D721Med (cell line): ENCODE results near the gene HELZ.

Experiments used
- DNase-seq: peaks from one replicate; pipeline ENCODE4 v3.0.0; 2011; ENCODE audit warnings: low spot score; ENCODE audit not compliant: insufficient read length
- FAIRE-seq: peaks from 2 replicates; lab custom pipeline; 2011; peaks lifted over from hg19 to GRCh38; lab: Jason Lieb, UNC
- TF ChIP-seq, protein P1 (sequence below): IDR thresholded peaks from 2 replicates; pipeline ENCODE4 v1.5.1; 2012; ENCODE audit warnings: mild to moderate bottlenecking, control low read depth; ENCODE audit not compliant: insufficient read depth; ENCODE audit errors: missing control alignments

Gene HELZ

DNA sequence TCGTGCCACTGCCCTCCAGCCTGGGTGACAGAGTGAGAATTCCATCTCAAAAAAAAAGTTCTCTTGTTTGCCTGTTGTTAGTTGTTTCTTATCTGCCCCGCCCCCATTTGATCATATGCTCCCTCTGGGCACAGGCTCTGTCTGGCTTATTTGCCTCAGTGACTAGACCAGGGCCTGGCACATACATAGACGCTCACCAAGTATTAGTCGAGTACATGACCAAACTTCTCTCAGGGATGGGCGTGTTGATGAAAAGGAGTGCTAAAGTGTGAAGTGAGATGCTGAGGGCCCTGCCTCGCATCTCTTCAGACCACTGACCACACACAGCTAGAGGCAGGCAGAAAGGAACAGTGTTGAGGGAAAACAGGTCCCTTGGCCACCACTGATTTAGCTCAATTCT lies 3.3 kb upstream of the HELZ start:
- DNase-seq (no peak), FAIRE-seq (no peak)
- TF ChIP-seq, protein P1, sequence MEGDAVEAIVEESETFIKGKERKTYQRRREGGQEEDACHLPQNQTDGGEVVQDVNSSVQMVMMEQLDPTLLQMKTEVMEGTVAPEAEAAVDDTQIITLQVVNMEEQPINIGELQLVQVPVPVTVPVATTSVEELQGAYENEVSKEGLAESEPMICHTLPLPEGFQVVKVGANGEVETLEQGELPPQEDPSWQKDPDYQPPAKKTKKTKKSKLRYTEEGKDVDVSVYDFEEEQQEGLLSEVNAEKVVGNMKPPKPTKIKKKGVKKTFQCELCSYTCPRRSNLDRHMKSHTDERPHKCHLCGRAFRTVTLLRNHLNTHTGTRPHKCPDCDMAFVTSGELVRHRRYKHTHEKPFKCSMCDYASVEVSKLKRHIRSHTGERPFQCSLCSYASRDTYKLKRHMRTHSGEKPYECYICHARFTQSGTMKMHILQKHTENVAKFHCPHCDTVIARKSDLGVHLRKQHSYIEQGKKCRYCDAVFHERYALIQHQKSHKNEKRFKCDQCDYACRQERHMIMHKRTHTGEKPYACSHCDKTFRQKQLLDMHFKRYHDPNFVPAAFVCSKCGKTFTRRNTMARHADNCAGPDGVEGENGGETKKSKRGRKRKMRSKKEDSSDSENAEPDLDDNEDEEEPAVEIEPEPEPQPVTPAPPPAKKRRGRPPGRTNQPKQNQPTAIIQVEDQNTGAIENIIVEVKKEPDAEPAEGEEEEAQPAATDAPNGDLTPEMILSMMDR, result no peak

DNA sequence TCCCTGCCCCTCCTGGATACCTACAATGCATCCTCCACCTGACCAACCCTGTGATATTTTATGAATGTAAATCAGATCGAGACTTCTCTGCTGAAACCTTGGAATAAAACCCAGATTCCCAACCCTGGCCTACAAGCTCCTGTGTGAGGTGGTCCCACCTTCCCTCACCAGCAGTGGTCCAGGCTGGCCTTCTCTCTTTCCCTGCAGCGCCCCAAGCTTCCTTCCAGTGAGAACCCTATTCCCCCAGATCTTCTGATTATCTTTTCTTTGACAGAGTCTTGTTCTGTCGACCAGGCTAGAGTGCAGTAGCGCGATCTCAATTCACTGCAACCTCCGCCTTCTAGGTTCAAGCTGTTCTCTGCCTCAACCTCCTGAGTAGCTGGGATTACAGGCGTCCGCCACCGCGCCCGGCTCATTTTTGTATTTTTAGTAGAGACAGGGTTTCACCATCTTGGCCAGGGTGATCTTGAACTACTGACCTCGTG lies 2.5 kb upstream of the HELZ start:
- DNase-seq (no peak), FAIRE-seq (no peak)
- TF ChIP-seq, protein P1, result no peak

DNA sequence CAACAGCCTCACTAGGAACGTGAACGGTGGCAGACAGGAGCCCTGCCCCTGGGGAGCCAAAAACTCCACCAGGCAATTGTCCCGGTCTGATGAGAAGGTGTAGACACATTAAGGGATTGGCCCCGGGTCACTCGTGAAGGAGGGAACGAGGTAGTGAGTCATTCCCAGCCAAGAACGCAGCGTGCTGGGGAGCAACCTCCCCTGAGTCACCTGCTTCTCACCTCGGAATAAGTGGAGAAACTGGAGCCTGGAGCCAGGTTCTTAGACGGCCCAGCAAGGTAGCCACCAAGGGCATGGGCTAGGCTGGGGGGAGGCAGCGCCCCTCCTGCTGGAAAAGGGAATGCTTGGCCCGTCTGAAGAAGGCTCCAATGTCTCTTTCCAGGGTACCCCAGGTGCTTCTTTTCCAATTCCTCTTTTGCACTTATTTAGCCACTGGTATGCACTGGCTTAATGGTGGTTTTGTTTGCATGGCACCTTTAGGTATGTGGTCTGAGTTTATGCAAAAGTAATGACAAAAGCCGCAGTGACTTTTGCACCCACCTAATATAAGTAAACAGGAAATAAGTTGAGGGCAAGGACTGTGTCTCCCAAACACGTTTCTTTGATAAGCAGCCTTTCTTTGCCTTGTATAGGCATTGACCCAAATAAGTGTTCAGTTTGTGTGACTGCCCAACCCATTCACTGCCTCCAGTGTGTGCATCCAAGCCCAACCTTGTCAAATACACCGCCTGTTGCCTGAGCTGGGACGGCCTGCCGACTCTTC lies 1.8 kb upstream of the HELZ start:
- FAIRE-seq, result no peak
- TF ChIP-seq, protein P1, result no peak
- DNase-seq, result no peak

DNA sequence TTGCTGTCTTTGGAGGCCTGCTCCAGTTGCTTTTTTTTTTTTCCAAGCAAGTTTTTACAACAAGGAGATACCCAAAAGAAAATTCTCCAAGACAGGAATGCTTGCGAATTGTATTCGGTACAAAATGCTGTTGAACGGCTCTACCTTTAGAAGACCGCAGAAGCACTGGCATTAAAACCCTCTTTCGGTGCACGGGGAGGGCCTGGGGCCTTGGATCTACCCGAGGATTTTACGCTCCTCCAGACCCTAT lies 1.3 kb upstream of the HELZ start:
- TF ChIP-seq, protein P1, result no peak
- DNase-seq (no peak), FAIRE-seq (no peak)

DNA sequence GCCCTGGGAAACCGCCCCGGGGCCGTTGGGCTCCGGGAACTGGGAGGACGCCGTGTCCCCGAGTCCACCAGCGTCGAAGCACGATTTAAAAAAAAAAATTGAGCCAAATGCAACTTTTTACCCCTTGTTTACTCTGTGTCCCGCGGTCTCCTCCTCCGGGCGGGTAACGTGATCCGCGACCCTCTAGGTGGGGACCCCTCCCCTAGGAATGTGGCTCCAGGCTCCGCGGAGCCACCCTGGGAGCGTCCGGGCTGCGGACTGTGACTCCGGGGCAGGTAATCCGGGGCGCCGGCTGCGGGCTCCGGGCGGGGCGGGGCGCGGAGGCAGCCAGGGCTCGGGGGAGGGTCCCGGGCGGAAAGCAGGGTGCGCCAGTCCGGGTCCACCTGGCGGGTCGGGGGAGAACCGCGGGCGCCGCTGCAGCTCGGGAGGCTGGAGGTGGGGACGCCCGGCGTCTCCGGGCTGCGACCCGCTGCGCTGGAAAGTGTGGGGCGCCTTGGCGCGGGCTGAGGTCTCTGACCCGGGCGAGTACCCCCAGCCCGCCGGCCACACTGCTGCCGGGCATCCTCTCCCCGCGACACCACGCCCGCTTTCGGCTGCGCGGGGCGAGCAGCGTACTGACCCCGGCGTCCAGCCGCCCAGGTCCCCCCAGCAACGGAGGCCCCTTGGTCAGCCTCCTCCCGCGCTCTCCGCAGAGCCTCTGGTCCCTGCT lies 852 bp upstream of the HELZ start:
- FAIRE-seq (no peak), DNase-seq (no peak)
- TF ChIP-seq, protein P1, result no peak

DNA sequence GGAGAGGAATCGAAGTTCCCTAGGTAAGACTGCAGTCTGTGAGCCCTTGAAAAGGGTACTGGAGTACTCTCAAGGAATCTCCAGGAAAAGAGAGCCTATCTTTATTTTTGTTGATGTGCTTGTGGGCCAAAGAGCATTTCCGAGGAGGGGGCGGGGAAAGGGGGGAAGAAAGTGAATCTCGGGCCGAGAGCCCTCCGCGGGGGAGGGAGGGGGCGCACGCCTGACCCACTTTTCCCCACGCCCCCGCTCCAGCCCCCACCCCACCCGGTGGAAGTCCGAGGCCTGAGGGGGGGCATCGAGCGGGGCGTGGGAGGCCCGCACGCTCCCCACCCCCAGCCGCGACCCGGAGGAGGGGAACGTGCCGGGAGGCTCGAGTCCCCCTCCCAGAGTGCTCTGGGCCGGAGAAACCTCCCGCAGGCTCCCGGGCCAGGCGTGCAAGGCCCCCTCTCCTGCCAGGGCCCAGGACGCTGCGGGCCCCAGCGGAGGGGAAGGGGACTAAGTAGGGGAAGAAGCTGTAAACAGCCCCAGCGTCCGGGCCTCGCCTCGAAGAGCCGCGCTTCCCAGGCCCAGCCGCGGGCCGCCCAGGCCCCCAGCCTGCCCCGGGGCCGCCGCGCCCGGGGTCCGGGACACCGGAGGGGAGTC lies 444 bp downstream of the HELZ start:
- TF ChIP-seq, protein P1, result no peak
- no peak for DNase-seq
- no peak for FAIRE-seq
